IMR-90 (cell line): Measurements from ENCODE around the gene POU2AF1. TPM values are rescaled to one million over a fixed set of nuclear protein-coding genes. Genes with fewer than 3 reads are reported as not detected.

Experiments used
- ATAC-seq: fragments of 200-7000 bp; cut with Tn5 transposase; 2 replicates; pipeline ENCODE4 v1.9.1; 2020; ENCODE audit warnings: low read depth, mild to moderate bottlenecking, moderate library complexity
- BruUV-seq: library from RNA; stranded (reverse); fragments of 400-500 nt; replicated peaks from 2 replicates; lab custom pipeline; 2021; lab: Mats Ljungman, UMichigan
- CTCF ChIA-PET: fragments of 300-600 bp; formaldehyde crosslinking; extraction: SDS; loops from one replicate; lab custom pipeline; 2021; ENCODE audit warnings: antibody characterized with exemption; lab: Yijun Ruan, JAX
- POLR2A ChIA-PET: fragments of 300-600 bp; sonication (Branson Sonifier 250); formaldehyde crosslinking; loops from one replicate; lab custom pipeline; 2022; ENCODE audit warnings: antibody characterized with exemption; ENCODE audit not compliant: unreplicated experiment; lab: Charles Lee
- DNase-seq: peaks from one replicate; pipeline ENCODE4 v3.0.0; 2013
- H2AFZ ChIP-seq: replicated peaks from 2 replicates; pipeline ENCODE3; 2013; ENCODE audit warnings: low read length, mild to moderate bottlenecking; ENCODE audit not compliant: poor library complexity
- H2AK5ac ChIP-seq: 2 replicates; pipeline ENCODE4 v1.6.1; 2013; ENCODE audit warnings: low read depth, low read length, inconsistent platforms
- H2AK9ac ChIP-seq: replicated peaks from 2 replicates; pipeline ENCODE3; 2013; ENCODE audit warnings: mild to moderate bottlenecking, low read depth, low read length, moderate library complexity; ENCODE audit not compliant: poor library complexity
- H2BK120ac ChIP-seq: 2 replicates; pipeline ENCODE4 v1.6.1; 2013; ENCODE audit warnings: low read depth, low read length, inconsistent platforms
- H2BK15ac ChIP-seq: 3 replicates; pipeline ENCODE4 v1.6.1; 2013; ENCODE audit warnings: low read depth, low read length, inconsistent platforms
- H2BK20ac ChIP-seq: 2 replicates; pipeline ENCODE4 v1.6.1; 2013; ENCODE audit warnings: low read depth, mild to moderate bottlenecking, inconsistent platforms, low read length, moderate library complexity
- H2BK5ac ChIP-seq: 2 replicates; pipeline ENCODE4 v1.6.1; 2013; ENCODE audit warnings: mild to moderate bottlenecking, low read depth, low read length, inconsistent platforms; ENCODE audit not compliant: poor library complexity, severe bottlenecking
- H3K14ac ChIP-seq: replicated peaks from 2 replicates; pipeline ENCODE4 v1.6.1; 2013; ENCODE audit warnings: low read depth, low read length, inconsistent platforms
- H3K18ac ChIP-seq: 2 replicates; pipeline ENCODE4 v1.6.1; 2013; ENCODE audit warnings: low read depth, low read length, control low read depth
- H3K23ac ChIP-seq: 2 replicates; pipeline ENCODE4 v1.6.1; 2013; ENCODE audit warnings: low read depth, low read length, inconsistent platforms
- H3K27ac ChIP-seq: 2 replicates; pipeline ENCODE4 v1.5.1; 2013; ENCODE audit warnings: mild to moderate bottlenecking, control low read depth, low read length; ENCODE audit not compliant: insufficient read depth
- H3K27me3 ChIP-seq: 2 replicates; pipeline ENCODE4 v1.6.1; 2013; ENCODE audit warnings: low read length; ENCODE audit not compliant: control insufficient read depth, insufficient read depth
- H3K36me3 ChIP-seq: 2 replicates; pipeline ENCODE4 v1.6.1; 2013; ENCODE audit warnings: low read length, mixed read lengths; ENCODE audit not compliant: control insufficient read depth, insufficient read depth
- H3K4ac ChIP-seq: 2 replicates; pipeline ENCODE4 v1.6.1; 2013; ENCODE audit warnings: low read depth, low read length, inconsistent platforms
- H3K4me1 ChIP-seq: 2 replicates; pipeline ENCODE4 v1.6.1; 2013; ENCODE audit warnings: low read length, mixed read lengths; ENCODE audit not compliant: control insufficient read depth, insufficient read depth
- H3K4me2 ChIP-seq: 2 replicates; pipeline ENCODE4 v1.6.1; 2013; ENCODE audit warnings: low read depth, mild to moderate bottlenecking, control low read depth, low read length, moderate library complexity
- H3K4me3 ChIP-seq: 2 replicates; pipeline ENCODE4 v1.5.1; 2013; ENCODE audit warnings: low read depth, mild to moderate bottlenecking, control low read depth, low read length, moderate library complexity; ENCODE audit not compliant: insufficient read depth
- H3K56ac ChIP-seq: 2 replicates; pipeline ENCODE4 v1.6.1; 2013; ENCODE audit warnings: low read length, inconsistent platforms; ENCODE audit not compliant: insufficient read depth; ENCODE audit errors: extremely low read depth
- H3K79me1 ChIP-seq, 2 experiments: 2 replicates each; pipeline ENCODE4 v1.6.1; 2013; ENCODE audit warnings: low read length in 2 of 2, inconsistent platforms in 1 of 2, low read depth in 1 of 2
- H3K9ac ChIP-seq: 2 replicates; pipeline ENCODE4 v1.6.1; 2013; ENCODE audit warnings: low read depth, low read length, control low read depth
- H3K9me1 ChIP-seq: 2 replicates; pipeline ENCODE4 v1.6.1; 2013; ENCODE audit warnings: low read length, inconsistent platforms; ENCODE audit not compliant: insufficient read depth
- H3K9me3 ChIP-seq: 2 replicates; pipeline ENCODE4 v1.6.1; 2013; ENCODE audit warnings: low read length; ENCODE audit not compliant: control insufficient read depth, insufficient read depth
- H4K20me1 ChIP-seq: 2 replicates; pipeline ENCODE4 v1.6.1; 2013; ENCODE audit warnings: low read length, inconsistent platforms; ENCODE audit not compliant: insufficient read depth
- H4K5ac ChIP-seq: 2 replicates; pipeline ENCODE4 v1.6.1; 2013; ENCODE audit warnings: mild to moderate bottlenecking, low read depth, low read length, control low read depth
- H4K8ac ChIP-seq, 2 experiments: 2 replicates each; pipeline ENCODE4 v1.6.1; 2013; ENCODE audit warnings: low read depth in 2 of 2, low read length in 2 of 2, control low read depth in 1 of 2, inconsistent platforms in 1 of 2
- H4K91ac ChIP-seq: 2 replicates; pipeline ENCODE4 v1.6.1; 2013; ENCODE audit warnings: low read depth, low read length, inconsistent platforms; ENCODE audit not compliant: insufficient read depth
- BHLHE40 ChIP-seq: fragments of 150-350 bp; IDR thresholded peaks from 2 replicates; pipeline ENCODE4 v1.6.1; 2016; ENCODE audit warnings: mild to moderate bottlenecking, low read depth, low read length
- CEBPB ChIP-seq: IDR thresholded peaks from 2 replicates; pipeline ENCODE4 v1.6.1; 2012; ENCODE audit warnings: low read depth, low read length, improper control_type of control experiment
- CHD1 ChIP-seq: IDR thresholded peaks from 2 replicates; pipeline ENCODE4 v1.6.1; 2012; ENCODE audit warnings: low read depth, low read length, improper control_type of control experiment
- ELK1 ChIP-seq: fragments of 150-350 bp; IDR thresholded peaks from 2 replicates; pipeline ENCODE4 v1.6.1; 2016; ENCODE audit warnings: low read depth, mild to moderate bottlenecking, low read length, moderate library complexity, borderline replicate concordance
- FOS ChIP-seq: fragments of 150-350 bp; IDR thresholded peaks from 2 replicates; pipeline ENCODE4 v1.6.1; 2016; ENCODE audit warnings: low read depth, low read length
- MAFK ChIP-seq: IDR thresholded peaks from 2 replicates; pipeline ENCODE4 v1.6.1; 2012; ENCODE audit warnings: low read depth, low read length, improper control_type of control experiment
- MAZ ChIP-seq: IDR thresholded peaks from 2 replicates; pipeline ENCODE4 v1.6.1; 2012; ENCODE audit warnings: low read depth, mild to moderate bottlenecking, low read length, improper control_type of control experiment, moderate library complexity, borderline replicate concordance
- MXI1 ChIP-seq: IDR thresholded peaks from 2 replicates; pipeline ENCODE4 v1.6.1; 2012; ENCODE audit warnings: low read depth, mild to moderate bottlenecking, low read length, moderate library complexity, borderline replicate concordance
- POLR2A ChIP-seq: IDR thresholded peaks from 2 replicates; pipeline ENCODE4 v1.6.1; 2012; ENCODE audit warnings: mild to moderate bottlenecking, low read depth, low read length
- RCOR1 ChIP-seq: IDR thresholded peaks from 2 replicates; pipeline ENCODE4 v1.6.1; 2012; ENCODE audit warnings: mild to moderate bottlenecking, low read length, improper control_type of control experiment; ENCODE audit not compliant: insufficient replicate concordance
- RFX5 ChIP-seq: IDR thresholded peaks from 2 replicates; pipeline ENCODE4 v1.8.0; 2012; ENCODE audit warnings: low read depth, mild to moderate bottlenecking, low read length, moderate library complexity
- SMC3 ChIP-seq: fragments of 150-350 bp; IDR thresholded peaks from 2 replicates; pipeline ENCODE4 v1.6.1; 2016; ENCODE audit warnings: low read depth, mild to moderate bottlenecking, antibody characterized with exemption, low read length, moderate library complexity
- USF2 ChIP-seq: fragments of 150-350 bp; IDR thresholded peaks from 2 replicates; pipeline ENCODE4 v1.6.1; 2017; ENCODE audit warnings: mild to moderate bottlenecking, antibody characterized with exemption, low read length, low read depth
- WGBS, 2 experiments: methylation state at CpG; one replicate each; pipeline versions ENCODE4 v1.1.5 to v1.1.7; 2013; ENCODE audit warnings: missing lambda C conversion rate in 2 of 2; ENCODE audit not compliant: insufficient read length in 1 of 2; ENCODE audit errors: extremely low coverage in 2 of 2; 5-methylcytosine and 5-hydroxymethylcytosine counted together
- dilution Hi-C: fragments of 300-500 bp; cut with HindIII; formaldehyde crosslinking; loops from one replicate; pipeline ENCODE4 v1.14.3; 2018; ENCODE audit warnings: low sequenced_read_pairs; ENCODE audit not compliant: unreplicated experiment
- in situ Hi-C: fragments of 300-500 bp; cut with MboI; formaldehyde crosslinking; loops from 3 replicates; pipeline ENCODE4 v1.14.3; 2019; ENCODE audit warnings: low sequenced_read_pairs, inconsistent platforms, mixed read lengths
- intact Hi-C: fragments of 100-400 bp; cut with micrococcal nuclease; formaldehyde crosslinking; loops from 2 replicates; pipeline ENCODE4 v1.10.0; 2022
- polyA plus RNA-seq, 3 experiments: library from polyadenylated mRNA; depleted of rRNA; stranded (reverse); fragments of >200 nt; gene quantifications; 2 replicates each; pipeline ENCODE4 v1.2.3, GENCODE V29; 2012; ENCODE audit warnings: low replicate concordance in 1 of 3
- total RNA-seq: library from RNA; depleted of rRNA; stranded (reverse); fragments of >200 nt; gene quantifications from 2 replicates; pipeline ENCODE4 v1.2.3, GENCODE V29; 2012

Gene POU2AF1
- total and polyA plus RNA-seq, 2 of the 4 experiments (the other 2 are of a cell fraction), result not detected

DNA sequence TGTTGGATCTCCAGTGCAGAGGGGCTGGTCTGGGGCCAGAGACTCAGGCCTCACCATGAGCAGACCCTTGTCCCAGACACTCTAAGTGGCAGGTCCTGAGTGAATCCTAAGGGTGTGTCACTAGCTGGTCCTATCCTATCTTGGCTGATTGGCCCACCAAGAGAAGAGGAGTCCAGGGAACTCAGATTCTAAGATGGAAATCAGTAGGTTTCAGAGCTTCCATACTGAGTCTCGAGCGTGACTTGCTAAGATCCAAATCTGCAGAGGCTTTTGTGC is 10.9 kb downstream of the POU2AF1 start:
- ATAC-seq (no peak), DNase-seq (no peak)
- dilution Hi-C loops (no loop called here), in situ Hi-C loops (no loop called here), intact Hi-C loops (no loop called here)
- Histone ChIP-seq H3K23ac (no peak overlapping the region), H3K4me1 (no peaks in the 10 kb centered on the region), H3K27ac (no peak overlapping the region), H4K20me1 (no peaks in the 10 kb centered on the region), H3K4me2 (no peak overlapping the region), H2AK5ac (no peak overlapping the region), H3K4me3 (no peak overlapping the region), H2BK120ac (no peak overlapping the region), H2BK15ac (no peak overlapping the region), H3K79me1 (no peaks in the 10 kb centered on the region), H2BK5ac (no peak overlapping the region), H3K18ac (no peak overlapping the region), H2BK20ac (no peak overlapping the region), H4K5ac (no peak overlapping the region), H3K9ac (no peak overlapping the region), H2AFZ (no peak overlapping the region), H3K36me3 (no peaks in the 10 kb centered on the region), H3K9me1 (no peaks in the 10 kb centered on the region), H4K91ac (no peak overlapping the region), H3K27me3 (peaks cover 51% of the 10 kb centered on the region), H2AK9ac (no peak overlapping the region), H3K9me3 (no peaks in the 10 kb centered on the region; the same call in 1 of the 2 replicates), H3K56ac (no peak overlapping the region), H3K14ac (no peak overlapping the region), H3K4ac (no peak overlapping the region), H4K8ac (no peak overlapping the region)
- ChIA-PET CTCF (interaction anchor here (0.7 kb wide), 1 partner anchor 11 kb away, joined by 3 read pairs; the partner anchor contains the start of gene POU2AF1), POLR2A (no interaction called here)
- TF ChIP-seq SMC3 (no peak), MAZ (no peak), MXI1 (no peak), POLR2A (no peak), RCOR1 (no peak), BHLHE40 (no peak), RFX5 (no peak), CEBPB (no peak), ELK1 (no peak), USF2 (no peak), MAFK (no peak), CHD1 (no peak), FOS (no peak)
- no CpG with 5 or more reads among the region's 2 CpGs for WGBS, 2 experiments
- no TSS peak for BruUV-seq
